NCI-H2171 treated with DMSO at 0.1 percent for 48 hours (cell line): ENCODE measurements around the gene FAM170B.

ENCODE experiments used
- DNase-seq: peaks from one replicate; lab custom pipeline; 2025; lab: John Stamatoyannopoulos, UW

The FAM170B gene

DNA sequence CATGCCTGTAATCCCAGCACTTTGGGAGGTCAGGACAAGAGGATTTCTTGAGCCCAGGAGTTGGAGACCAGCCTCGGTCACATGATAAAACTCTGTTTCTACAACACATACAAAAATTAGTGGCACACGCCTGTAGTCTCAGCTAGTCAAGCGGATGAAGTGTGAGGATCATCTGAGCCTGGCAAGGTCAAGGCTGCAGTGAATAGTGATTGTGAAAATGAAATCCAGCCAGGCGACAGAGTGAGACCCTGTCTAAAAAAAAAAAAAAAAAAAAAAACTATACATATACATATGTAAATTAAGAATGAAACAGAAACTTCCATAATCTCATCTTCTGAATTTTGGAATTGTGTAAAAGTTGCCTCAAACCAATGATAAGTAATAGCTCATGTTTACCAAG, 18.2 kb upstream of the FAM170B start:
- no peak for DNase-seq

DNA sequence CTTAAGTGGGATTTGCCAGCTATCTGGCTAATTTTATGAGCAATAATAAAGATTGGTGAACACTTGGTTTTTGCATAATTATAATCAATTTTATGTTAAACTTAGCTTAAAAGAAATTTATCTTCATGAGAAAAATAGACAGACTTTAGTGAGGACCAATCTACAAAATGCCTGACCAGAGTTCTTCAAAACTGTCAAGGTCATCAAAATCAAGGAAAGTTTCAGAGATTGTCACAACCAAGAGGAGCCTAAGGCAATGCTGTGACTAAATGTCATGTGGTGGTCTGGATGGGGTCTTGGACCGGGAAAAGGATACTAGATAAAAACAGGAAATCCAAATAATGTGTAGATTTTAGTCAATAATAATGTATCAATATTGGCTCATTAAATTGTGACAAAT, 17.7 kb upstream of the FAM170B start:
- DNase-seq = no peak

- DNase-seq = no peak
Observed at GRCh38 chr10:49151025-49151445, 17.2 kb upstream of the FAM170B start.

GRCh38 chr10:49150426-49150825, 16.6 kb upstream of the FAM170B start:
- no peak for DNase-seq

DNA sequence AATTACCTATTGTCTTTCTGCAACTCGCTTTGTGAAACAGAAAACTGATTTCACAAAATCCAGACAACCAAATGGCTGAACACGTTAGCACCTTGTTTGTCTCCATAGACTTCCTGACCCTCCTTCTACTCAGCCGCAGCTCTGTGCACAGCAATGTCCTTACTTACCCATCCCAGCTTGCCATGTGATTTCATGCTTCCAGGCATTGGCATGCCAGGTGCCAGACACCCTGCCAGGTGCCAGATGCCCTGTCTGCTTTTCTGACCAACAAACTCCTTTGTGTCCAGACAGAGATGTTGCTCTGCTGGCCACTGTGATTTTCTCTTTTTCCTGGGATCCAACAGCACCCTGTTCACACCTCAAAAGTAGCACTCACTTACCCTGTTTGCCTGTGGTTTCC, 16.1 kb upstream of the FAM170B start:
- no peak for DNase-seq

- DNase-seq = no peak
Observed at GRCh38 chr10:49144058-49144720, 10.4 kb upstream of the FAM170B start.

GRCh38 chr10:49143249-49143648, 9.4 kb upstream of the FAM170B start:
- DNase-seq = no peak

DNA sequence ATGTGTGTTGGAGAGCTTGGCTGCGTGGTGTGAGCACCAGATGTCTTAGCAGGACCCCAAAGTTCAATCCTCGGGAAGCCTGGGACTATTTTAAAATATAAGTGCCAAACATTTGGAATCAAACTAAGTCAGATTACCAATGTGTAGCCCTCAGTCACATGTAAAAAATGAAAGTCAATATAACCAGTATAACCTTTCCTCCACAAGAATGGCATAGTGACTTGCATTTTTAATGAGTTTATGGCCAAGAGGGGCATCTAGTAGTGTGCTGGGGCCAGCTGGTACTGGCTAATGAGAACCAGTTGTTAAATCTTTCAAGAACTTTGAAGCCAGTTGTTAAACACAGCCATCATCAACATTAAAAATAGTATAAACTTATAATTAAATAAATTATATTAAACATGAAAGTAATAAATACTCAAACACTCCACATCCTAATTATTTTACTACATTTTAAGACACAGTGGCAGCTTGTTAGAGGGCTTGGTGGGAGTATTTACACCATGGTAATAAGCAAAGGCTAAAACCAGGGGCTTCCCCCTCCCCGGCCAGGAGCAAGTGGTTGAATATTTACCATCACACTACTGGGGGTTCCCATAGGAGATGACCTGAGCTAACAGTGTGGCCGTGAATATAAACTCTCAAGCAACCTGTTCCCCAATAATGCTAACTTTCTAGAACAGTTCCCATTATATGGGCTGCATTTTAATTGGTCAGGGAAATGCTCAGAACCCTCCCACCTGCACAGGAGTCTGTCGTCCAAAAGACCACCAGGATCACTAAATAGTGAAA, 7.9 kb upstream of the FAM170B start:
- no peak for DNase-seq

DNA sequence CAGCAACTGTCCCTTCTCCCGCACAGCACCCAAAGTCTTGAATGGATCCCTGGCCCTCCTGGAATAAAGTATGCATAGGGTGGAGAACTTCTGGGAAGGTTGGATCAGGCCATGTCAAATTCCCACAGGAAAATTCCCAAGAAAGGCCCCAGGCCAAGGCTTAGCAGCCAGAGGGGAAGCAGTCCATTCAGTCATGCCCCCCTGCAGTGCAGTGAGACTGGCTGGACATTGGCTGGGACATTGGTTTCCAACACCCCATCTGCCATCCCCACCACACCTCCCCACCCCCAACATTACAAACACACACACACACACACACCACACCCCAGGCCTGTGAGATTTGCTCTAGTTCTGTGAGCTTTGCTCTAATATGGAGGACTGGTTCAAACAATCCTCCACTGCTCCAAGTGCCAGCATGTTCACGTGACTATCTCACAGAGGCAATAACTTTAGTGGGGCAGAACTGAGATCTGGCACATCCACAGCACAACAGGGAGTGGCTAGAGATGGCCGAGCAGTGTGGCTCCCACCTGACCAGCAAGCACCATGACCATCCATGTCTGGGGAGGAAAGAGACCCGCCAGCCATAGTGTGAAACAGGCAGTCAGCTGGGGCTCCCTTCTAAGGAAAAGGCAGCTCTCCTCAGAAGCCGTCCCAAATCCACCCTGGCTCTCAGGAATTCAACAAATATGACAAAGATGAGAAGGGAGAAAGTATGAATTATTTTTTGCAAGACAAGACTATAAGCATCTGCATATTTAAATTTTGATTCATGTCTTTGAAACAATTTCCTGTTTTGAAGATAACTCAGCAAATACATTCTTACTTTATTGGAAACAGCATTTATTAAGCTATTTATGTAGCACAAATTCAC, 6.7 kb upstream of the FAM170B start:
- DNase-seq = no peak

DNA sequence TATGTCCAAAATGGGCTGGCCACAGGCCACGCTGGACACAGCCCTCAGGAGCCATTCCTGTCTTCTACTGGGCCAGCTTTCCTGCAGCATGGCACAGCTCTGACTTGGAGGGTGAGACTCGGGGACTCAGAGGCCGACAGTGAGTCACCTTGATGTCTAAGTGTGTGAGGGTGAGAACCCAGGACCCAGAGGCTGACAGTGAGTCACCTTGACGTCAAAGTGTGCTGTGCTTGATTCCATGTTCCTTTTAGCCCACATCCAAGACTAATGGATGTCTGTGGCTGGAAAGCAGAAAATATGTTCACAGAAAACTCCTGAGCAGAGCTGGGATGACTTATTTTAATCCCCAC, 6.0 kb upstream of the FAM170B start:
- no peak for DNase-seq

GRCh38 chr10:49139028-49139845, 5.4 kb upstream of the FAM170B start:
- no peak for DNase-seq

- no peak for DNase-seq
Observed at GRCh38 chr10:49138361-49138891, 4.6 kb upstream of the FAM170B start.

DNA sequence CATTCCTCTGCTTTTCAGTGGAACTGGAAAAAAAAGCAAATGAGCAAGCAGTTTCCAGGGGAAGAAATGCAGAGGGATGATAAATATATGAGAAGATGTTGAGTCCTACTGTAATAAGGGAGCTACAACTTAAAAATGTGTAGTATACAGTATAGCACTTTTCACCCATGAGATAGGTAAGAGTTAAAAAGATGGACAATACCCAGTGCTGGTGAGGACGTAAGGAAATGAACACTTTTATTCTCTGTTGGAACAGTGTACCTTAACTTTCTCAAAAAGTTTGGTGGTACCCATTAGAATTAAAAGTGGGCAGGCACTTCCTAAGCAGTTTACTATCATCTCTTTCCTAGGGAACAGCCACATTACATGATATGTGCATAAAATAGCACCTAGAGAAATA, 2.7 kb upstream of the FAM170B start:
- no peak for DNase-seq

- DNase-seq = no peak
Observed at GRCh38 chr10:49135575-49136313, 1.9 kb upstream of the FAM170B start.

GRCh38 chr10:49134327-49134726, 506 bp upstream of the FAM170B start:
- DNase-seq = no peak

- no peak for DNase-seq
Observed at GRCh38 chr10:49132362-49132737, 1.5 kb downstream of the FAM170B start.

DNA sequence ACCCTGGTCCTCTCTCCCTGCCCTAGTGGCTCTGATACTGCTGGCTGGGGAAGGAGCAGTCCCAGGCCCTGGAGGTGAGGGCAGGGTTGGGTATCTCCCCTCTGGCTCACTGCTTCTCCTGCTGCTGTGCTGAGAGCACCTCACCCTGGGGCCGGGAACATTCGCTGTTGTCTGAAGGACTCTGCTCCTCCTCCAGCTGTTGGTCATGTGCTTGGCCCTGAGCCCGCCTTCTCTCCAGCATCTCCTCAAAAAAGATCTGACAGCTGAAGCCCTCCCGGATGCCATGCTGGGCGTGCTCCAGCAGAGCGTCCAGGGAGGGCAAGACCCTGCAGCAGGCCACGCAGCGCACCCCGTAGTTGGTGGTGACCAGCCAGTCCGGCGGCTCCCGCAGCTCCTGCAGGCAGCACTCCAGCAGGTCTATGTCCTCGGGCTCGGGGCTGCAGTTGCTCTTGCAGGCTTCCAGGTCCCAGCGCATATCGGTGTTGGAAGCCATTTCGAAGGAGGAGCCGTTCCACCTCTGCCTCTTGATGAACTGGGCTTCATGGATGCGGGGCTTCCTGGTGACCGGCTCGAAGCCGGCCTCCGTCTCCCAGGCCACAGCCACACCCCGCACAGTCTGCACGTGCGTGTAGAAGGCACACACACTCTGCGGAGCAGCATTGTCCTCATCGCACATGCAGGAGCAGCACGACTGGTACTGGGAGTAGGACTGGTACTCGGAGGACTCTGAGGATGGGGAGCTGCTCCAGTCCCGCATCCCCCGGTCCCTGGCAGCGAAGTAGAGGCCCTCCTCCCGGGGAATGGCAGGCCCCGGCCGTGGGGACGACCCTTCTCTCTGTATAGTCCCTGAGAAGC, 2.1 kb downstream of the FAM170B start:
- no peak for DNase-seq

- no peak for DNase-seq
Observed at GRCh38 chr10:49129376-49129775, 4.4 kb downstream of the FAM170B start.

DNA sequence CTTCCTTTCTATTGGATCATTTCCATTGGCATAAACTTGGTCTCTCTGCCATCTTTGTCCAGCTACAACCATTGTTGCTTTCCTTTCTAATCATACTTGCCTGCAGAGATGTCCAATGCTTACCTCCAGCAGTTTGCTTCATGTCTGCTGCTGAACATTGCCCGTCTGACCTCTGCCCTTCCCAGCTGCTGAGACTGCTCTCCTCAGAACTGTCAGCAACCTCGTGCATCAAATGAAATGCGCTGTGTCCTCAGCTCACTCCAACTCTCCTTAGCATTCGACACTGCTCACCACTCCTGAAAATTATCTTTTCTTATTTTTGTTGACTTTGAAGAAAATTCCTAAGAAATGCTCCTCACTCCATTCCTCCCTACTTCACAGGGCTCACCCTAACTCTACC, 5.0 kb downstream of the FAM170B start:
- DNase-seq = no peak
